Measurements from ENCODE around the gene CHID1. TPM values are rescaled to one million over a fixed set of nuclear protein-coding genes. Genes with fewer than 3 reads are reported as not detected.

The CHID1 gene
- total RNA-seq, 1 donor from 2014 or later = 101 TPM

DNA sequence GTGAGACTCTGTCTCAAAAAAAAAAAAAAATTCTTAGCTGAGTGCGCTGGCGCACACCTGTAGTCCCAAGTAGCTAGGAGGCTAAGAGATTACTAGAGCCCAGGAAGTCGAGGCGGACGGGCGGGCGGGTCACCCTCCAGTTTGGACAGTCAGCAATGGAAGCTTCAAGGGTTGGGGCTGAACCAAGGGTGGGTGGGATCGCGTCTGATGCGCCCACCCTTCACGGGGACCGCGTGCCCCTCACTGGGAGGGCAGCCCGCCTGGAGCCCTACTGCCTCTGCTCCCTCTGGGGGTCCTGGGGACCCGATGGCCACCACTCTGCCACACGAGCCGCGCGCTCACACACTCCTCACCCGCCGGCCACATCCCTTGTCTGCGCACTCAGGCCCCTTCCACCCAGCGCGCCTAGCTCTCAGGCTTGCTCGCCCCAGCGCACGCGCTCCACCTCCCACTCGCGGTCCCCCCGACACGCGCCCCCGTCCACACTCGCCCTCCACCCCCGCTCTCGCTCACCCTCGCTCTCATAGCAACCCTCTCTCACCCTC is 494 bp downstream of the CHID1 start:
- DNase-seq (ENCODE audit: low spot score) = no peak

DNA sequence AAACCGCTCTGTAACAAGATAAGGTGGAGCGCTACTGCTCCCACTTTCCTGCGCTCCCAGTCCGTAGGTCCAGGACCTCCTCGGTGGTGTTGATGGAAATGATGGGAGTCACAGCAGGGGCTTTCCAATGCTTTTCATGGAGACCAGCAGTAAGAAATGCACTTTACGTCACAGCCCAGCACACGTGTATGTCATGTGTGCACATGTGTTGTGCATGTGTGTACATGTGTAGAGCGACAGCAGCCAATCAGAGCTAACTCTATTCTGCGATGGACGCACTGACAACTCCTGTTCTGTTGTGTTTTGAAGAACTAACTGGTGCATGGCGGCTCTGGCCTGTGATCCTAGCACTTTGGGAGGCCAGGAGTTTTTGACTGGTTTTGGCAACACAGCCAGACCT is 1.2 kb downstream of the CHID1 start:
- no peak for DNase-seq (ENCODE audit: low spot score)

- no peak for DNase-seq (ENCODE audit: low spot score)
Observed at GRCh38 chr11:908273-908672, 2.3 kb downstream of the CHID1 start.

- no peak for DNase-seq (ENCODE audit: low spot score)
Observed at GRCh38 chr11:907668-908067, 2.9 kb downstream of the CHID1 start.

DNA sequence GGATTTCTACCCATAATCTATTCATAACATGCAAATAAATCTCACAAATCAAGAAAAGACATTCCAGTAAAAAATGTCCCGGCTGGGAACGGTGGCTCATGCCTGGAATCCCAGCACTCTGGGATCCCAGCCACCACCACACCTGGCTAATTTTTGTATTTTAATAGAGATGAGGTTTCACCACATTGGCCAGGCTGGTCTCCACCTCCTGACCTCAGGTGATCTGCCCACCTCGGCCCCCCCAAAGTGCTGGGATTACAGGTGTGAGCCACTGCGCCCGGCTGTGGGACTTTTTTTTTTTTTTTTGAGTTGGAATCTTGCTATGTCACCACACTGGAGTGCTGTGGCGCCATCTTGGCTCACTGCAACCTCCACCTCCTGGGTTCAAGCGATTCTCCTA is 4.7 kb downstream of the CHID1 start:
- DNase-seq (ENCODE audit: low spot score) = no peak

DNA sequence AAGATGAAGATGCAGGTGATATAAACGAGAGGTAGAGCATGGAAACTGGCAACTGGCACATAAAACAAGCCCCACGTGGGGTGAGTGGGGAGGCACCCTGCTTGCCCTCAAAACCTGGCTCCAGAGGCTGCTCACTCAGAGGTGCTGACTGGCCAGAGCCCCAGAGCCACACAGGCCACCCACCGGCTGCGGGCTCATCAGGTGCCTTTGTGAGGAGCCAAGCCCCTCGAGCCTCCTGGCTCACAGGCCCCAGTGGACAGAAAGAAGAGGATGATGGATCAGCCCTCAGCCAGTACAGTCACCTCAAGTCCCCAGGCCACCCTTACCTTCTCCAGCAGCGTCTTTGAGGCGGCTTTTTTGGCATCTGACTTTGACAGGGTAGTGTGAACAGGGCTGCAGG is 6.2 kb downstream of the CHID1 start:
- DNase-seq (ENCODE audit: low spot score) = no peak

DNA sequence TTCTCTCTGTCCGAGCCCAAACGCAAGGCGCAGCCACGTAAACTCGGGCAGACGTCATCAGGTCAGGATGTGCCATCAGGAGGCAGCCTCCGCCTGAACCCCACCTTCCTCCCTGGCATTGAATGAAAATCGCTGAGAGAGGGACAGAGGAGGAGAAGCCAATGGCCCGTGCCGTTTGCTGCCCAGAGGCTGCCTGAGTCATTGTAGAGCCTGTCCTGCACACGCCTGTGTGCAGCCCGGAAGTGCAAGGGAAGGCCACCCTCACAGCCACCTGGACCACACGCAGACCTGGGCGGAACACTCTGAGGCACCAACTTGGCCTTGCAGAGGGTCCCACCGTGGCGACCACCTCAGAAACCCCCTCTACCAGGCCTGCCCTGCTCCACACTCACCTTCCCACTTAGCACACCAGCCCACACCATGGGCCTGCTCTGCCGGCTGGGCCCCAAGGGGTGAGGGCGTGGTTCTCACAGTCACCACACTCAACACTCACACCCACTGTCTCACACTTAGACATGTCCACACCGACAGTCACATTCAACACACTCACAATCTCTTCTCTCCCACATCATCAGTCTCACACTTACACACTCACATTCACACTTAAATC is 9.1 kb downstream of the CHID1 start:
- DNase-seq (ENCODE audit: low spot score) = no peak

- DNase-seq (ENCODE audit: low spot score) = no peak
Observed at GRCh38 chr11:900545-900944, 10.1 kb downstream of the CHID1 start.

DNA sequence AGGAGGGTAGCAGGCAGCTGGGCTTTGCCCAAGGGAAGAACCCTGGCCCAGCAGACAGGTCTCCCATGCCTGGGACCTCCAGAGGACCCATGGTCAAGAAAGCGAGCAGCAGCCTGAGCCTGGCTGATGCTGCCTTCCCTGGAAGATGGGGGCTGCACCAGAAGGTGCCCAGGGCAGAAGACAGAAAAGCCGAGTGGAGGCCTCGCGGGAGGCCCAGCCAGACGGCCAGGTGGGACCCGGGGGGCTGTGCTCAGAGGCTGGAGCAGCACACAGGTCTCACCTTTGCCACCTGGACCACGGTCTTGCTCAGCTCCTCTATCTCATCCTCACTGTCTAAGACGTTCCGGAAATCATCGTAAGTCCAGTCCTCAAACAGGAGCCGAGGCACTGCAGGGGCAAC is 10.9 kb downstream of the CHID1 start:
- no peak for DNase-seq (ENCODE audit: low spot score)

DNA sequence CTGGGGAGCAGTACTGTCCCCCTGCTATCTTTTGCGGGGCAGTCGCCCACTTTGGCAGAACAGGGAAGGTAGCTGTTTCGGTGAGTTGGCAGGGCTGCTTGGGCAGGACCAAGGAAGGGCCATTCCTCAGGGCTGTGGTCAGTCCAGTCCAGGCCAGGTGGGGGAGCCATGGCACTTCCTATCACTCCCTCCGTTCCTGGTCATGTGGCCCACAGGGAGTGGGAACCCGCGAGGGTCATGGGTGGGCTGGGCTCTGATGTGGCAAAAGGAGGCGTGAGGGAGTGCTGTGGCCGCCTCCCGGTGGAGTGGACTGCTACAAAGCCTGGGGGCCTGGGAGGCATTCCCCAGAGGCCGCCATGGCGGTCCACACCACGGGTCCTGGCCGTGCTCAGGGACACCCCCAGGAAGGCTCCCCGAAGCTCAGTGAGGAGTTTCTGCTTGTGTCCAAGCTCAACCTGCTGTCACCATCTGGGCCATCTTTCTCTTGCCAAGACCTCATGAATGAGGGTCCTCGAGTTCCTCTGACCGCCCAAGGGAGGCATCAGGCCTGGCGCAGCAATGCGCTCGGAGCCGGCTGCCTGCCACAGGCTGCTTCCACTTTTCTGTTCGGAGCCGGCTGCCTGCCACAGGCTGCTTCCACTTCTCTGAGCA is 11.9 kb downstream of the CHID1 start:
- DNase-seq (ENCODE audit: low spot score) = no peak

DNA sequence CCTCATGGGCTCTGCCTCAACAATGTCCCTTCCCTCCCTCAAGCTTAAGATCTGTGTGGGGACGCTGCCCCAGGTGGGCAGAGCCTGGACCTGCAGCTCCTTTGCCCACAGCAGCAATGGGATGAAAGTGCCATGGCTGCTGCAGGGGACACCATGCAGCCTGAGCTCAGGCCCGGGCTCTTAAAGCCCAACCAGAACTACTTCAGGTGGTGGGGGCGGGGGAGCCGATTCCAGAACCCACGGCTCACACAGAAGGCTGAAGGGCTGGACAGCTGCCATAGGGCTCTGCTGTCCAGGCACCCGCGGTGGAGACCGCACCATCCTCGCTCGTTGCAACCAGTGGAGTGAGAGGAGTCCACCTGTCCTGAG is 12.5 kb downstream of the CHID1 start:
- DNase-seq (ENCODE audit: low spot score) = no peak

DNA sequence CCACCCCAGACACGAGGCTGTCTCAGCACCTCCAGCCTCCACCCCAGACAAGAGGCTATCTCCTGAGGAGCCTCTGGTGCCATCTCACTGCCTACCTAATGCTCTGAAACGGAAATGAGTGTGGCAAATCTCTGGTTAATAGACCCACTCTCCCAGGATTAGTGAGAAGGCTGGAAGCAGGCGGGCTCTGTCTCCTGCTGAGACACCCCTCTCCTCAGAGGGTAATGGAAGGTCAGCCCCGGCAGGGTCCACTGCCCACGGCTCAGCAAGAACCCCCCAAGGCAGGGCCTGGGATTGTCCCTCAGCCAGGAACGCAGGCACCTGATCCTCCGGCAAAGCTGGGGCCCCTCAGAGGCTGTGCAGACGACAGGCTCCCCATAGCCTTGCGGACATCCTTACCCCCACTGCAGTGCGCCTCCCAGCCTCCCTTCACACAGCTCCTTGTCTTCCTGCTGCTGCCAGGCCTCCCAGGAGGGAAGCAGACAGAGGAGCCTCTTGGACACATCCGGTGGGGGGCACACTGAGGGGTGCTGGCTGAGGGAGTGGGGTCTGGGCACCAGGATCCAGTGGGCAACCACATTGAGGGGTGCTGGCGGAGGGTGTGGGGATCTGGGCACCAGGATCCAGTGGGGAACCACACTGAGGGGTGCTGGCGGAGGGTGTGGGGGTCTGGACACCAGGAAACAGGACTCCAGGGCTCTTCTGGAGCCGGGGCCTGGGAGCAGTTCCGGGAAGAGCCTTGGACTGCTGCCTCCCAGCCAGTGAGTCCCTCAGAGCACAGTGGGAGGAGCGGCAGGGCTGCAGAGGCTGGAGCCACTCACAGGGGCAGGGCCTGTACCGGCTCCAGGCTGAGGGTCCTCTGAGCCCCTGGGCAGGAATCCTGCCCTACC is 13.1 kb downstream of the CHID1 start:
- DNase-seq (ENCODE audit: low spot score) = no peak

GRCh38 chr11:895331-896110 is 15.1 kb downstream of the CHID1 start:
- no peak for DNase-seq (ENCODE audit: low spot score)

- DNase-seq (ENCODE audit: low spot score) = no peak
Observed at GRCh38 chr11:894575-895201, 15.9 kb downstream of the CHID1 start.

DNA sequence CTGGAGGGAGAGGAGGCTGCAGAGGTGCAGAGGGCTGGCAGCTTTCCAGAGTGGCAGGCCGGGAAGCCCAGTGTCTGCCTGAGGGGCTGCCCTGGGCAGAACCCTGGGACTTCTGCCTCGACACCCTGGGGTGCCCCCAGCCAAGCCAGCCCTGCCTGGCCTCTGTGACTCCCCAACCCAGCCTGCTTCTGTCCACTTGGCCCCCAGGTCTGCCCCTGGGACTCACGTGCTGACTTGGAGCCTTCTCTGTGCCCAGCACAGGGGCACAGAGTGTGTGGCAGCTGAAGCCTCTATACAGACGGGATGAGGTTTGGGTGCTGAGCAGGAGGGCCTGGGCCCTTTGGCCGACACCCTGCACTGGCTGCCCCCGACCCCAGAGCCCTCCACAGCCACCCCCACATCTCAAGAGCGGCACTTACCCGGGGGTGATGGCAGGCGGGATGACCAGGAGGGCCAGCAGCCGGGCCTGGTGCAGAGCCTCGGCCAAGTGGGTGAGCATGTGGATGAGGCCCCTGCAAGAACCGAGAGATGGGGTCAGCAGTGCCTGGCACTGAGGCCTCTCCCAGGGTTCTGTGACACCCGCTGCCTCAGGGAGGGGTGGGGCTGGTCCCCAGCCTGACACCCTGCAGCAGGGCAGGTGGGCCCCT is 17.5 kb downstream of the CHID1 start:
- no peak for DNase-seq (ENCODE audit: low spot score)

DNA sequence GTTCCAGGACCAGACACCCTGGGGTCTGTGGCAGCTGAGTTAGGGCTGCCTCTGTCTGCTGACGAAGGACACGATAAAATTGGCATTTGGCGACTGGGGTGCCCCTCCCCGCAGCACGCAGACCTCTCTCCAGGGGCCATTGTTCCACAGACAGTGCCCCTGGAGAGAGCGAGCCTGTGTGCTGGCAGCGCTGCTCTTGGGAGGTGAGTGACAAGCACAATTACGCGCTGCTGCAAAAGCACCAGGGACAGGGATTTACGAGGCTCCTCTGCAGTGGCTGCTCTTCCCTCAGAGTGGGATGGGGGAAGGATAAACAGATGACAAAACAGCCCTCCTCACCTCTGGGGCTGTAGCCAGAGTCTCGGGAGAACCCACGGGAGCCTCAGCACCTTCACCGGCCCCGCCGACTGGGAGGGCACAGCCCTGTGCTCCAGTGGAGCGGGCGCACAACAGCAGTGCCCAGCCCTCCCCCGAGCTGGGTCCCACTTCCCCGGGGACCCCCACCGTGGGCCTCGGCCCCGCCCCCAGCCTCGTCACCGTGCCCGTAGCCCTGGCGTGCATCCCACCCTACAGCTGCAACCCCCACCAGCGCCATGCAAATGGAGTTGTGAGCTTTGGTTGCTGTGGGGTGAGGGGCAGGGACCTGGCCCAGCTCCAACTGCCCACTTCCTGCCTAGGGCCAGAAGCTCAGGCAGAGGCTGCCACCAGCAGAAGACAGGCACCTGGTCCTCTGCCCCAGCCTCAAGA is 19.6 kb downstream of the CHID1 start:
- DNase-seq (ENCODE audit: low spot score) = no peak

DNA sequence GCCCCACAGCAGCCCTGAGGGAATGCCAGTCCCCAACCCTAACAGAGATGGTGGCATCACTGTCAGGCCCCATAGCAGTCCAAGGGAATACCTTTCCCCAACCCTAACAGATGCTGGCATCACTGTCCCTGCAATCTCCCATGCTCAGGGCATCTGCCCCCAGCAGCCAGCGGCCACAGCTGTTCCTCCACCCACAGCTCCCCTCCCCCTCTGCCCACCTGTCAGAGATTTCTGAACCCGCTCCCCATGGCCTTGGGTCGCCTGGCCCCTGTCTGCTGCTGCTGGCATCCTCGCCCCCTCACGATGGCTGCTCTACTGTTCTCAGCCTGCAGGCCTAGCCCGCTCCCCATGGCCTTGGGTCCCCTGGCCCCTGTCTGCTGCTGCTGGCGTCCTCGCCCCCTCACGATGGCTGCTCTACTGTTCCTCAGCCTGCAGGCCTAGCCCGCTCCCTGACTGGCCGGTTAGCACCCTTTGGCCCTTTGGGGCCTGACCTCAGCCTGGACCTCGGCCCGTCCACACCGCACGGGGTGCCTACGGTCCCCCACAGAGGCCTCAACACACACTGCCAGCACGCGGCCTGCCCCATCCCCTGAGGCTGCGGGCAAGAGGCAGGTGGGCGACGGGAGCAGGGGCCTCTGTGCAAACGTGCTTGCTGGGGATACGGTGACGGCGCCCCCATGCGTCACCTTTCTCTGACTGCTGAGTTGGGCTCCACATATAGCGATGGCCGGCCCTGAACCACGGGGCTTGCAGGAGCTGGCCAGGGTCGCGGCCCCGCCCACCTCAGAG is 20.7 kb downstream of the CHID1 start:
- no peak for DNase-seq (ENCODE audit: low spot score)

- no peak for DNase-seq (ENCODE audit: low spot score)
Observed at GRCh38 chr11:889257-889656, 21.4 kb downstream of the CHID1 start.

Measured in mucosa of gallbladder (tissue), 1 donor.